ENCODE results near the gene SERPINE1.
A peak's percentile ranks its signal among the peaks of the same experiment; 100 is the strongest.

Gene SERPINE1

GRCh38 chr7:101138213-101138870, 11.4 kb downstream of the SERPINE1 start:
- no peaks in the 10 kb centered on the region for H3K36me3 Mint-ChIP-seq (ENCODE audit: low read depth)
- peak overlapping the region; percentile 68 for H3K27ac Mint-ChIP-seq
- peak overlapping the region; percentile 72 for H3K4me3 Mint-ChIP-seq
- peak; percentile 82 for DNase-seq (ENCODE audit: low spot score)
- no peaks in the 10 kb centered on the region for H3K9me3 Mint-ChIP-seq
- H3K27me3 Mint-ChIP-seq (ENCODE audit: low read depth): peaks cover 40% of the 10 kb centered on the region
- peaks cover 35% of the 10 kb centered on the region for H3K4me1 Mint-ChIP-seq (ENCODE audit: low read depth)

DNA sequence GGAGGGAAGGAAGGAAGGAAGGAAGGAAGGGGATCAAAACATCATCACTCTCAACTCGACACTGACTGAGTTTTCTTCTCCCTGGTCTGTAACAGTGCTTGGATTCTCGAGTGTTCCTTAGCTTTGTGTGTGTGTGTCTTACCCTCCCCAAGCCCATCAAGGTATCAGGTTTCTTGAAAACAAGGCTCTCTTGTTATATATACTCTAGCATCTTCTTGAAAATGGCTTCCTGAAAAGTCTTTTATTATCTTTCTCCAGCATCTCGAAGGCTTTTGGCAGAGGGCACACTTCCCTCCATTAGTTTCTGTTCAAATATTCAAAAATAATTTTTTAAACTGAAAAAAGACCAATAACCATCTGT, 13.4 kb downstream of the SERPINE1 start:
- peaks cover 39% of the 10 kb centered on the region for H3K4me1 Mint-ChIP-seq (ENCODE audit: low read depth)
- no peaks in the 10 kb centered on the region for H3K36me3 Mint-ChIP-seq (ENCODE audit: low read depth)
- peaks cover 33% of the 10 kb centered on the region for H3K27me3 Mint-ChIP-seq (ENCODE audit: low read depth)
- H3K4me3 Mint-ChIP-seq: no peak overlapping the region
- DNase-seq (ENCODE audit: low spot score): no peak
- H3K27ac Mint-ChIP-seq: no peak overlapping the region
- H3K9me3 Mint-ChIP-seq: no peaks in the 10 kb centered on the region

GRCh38 chr7:101140746-101141382, 14.0 kb downstream of the SERPINE1 start:
- peaks cover 28% of the 10 kb centered on the region for H3K27me3 Mint-ChIP-seq (ENCODE audit: low read depth)
- no peak overlapping the region for H3K4me3 Mint-ChIP-seq
- H3K4me1 Mint-ChIP-seq (ENCODE audit: low read depth): peaks cover 39% of the 10 kb centered on the region
- no peak for DNase-seq (ENCODE audit: low spot score)
- H3K27ac Mint-ChIP-seq: no peak overlapping the region
- H3K9me3 Mint-ChIP-seq: no peaks in the 10 kb centered on the region
- H3K36me3 Mint-ChIP-seq (ENCODE audit: low read depth): no peaks in the 10 kb centered on the region

DNA sequence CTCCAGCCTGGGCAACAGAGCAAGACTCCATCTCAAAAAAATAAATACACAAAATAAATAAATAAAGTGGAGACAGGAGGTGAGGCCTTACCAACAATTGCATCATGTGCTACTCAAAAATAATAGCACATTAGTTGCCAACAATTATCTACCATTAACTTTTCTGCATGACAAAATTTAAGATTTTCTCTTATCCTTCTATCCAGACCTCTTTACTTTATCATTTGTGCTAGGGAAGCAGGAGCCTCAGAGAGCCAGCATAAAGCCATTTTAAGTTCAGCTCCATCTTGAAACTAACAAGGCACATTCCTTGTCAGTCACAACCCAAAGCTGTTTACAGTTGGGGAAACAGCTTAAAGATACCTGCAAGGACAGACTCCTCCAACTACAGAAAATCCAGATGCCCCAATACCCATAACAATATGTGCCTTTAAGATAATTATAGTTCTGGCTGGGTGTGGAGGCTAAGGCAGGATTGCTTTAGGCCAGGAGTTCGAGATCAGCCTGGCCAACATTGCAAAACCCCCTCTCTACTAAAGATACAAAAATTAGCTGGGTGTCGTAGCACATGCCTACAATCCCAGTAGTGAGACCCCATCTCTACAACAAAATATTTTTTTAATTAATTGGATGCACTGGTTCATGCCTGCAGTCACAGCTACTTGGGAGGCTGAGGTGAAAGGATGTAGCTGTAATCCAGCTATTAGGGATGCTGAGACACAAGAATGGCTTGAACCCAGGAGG, 25.2 kb downstream of the SERPINE1 start:
- Mint-ChIP-seq H3K27ac (no peak overlapping the region), H3K4me3 (no peak overlapping the region)

GRCh38 chr7:101153969-101154692, 27.2 kb downstream of the SERPINE1 start, which contains the start of gene AP1S1:
Gene AP1S1, plus strand, starts transcription at chr7:101154476. Its CDS starts 39 bp downstream, at chr7:101154515.
- H3K4me1 Mint-ChIP-seq (ENCODE audit: low read depth): peaks cover 8% of the 10 kb centered on the region
- H3K27me3 Mint-ChIP-seq (ENCODE audit: low read depth): peaks cover 23% of the 10 kb centered on the region
- peak; percentile 91 for DNase-seq (ENCODE audit: low spot score)
- no peaks in the 10 kb centered on the region for H3K9me3 Mint-ChIP-seq
- H3K4me3 Mint-ChIP-seq: peak within 1 kb of the TSS; percentile 85
- H3K36me3 Mint-ChIP-seq (ENCODE audit: low read depth): peaks cover 5% of the 10 kb centered on the region
- peak within 1 kb of the TSS; percentile 67 for H3K27ac Mint-ChIP-seq

More for the DNA sequence above, 25.2 kb downstream of the SERPINE1 start:
- Mint-ChIP-seq H3K27me3 (ENCODE audit: low read depth) (peaks cover 27% of the 10 kb centered on the region), H3K9me3 (no peaks in the 10 kb centered on the region), H3K36me3 (ENCODE audit: low read depth) (peaks cover 2% of the 10 kb centered on the region), H3K4me1 (ENCODE audit: low read depth) (peaks cover 9% of the 10 kb centered on the region)
- no peak for DNase-seq (ENCODE audit: low spot score)

DNA sequence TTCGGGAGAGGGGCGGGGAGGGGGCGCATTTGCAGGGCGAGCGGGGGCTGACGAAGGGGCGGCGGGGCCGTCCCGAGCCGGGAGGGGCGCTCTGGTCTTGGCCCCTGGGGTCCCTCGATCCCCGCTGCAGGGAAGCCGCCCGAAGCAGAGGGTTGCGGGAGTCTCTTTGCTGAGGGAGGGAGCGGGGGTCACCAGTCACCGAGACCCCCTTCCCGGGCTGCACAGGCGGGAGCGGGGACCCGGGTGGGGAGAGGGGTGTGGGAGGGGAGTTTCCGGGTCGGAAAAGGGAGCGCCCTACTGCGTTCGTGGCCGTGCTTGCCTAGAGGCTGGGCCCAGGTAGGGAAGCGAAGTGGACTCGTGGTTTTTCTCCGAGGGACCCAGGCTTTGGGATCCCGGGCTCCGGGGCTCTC, 27.8 kb downstream of the SERPINE1 start:
- Mint-ChIP-seq H3K27ac (no peak overlapping the region), H3K36me3 (ENCODE audit: low read depth) (peaks cover 5% of the 10 kb centered on the region), H3K4me3 (peak overlapping the region; percentile 85), H3K27me3 (ENCODE audit: low read depth) (peaks cover 18% of the 10 kb centered on the region), H3K4me1 (ENCODE audit: low read depth) (peaks cover 8% of the 10 kb centered on the region), H3K9me3 (no peaks in the 10 kb centered on the region)
- peak; percentile 27 for DNase-seq (ENCODE audit: low spot score)

- Mint-ChIP-seq H3K36me3 (ENCODE audit: low read depth) (peaks cover 10% of the 10 kb centered on the region), H3K27ac (no peak overlapping the region), H3K27me3 (ENCODE audit: low read depth) (peaks cover 17% of the 10 kb centered on the region), H3K9me3 (no peaks in the 10 kb centered on the region), H3K4me3 (peak overlapping the region; percentile 85), H3K4me1 (ENCODE audit: low read depth) (peaks cover 8% of the 10 kb centered on the region)
- no peak for DNase-seq (ENCODE audit: low spot score)
Observed at GRCh38 chr7:101155303-101155702, 28.4 kb downstream of the SERPINE1 start.

GRCh38 chr7:101156277-101156676, 29.4 kb downstream of the SERPINE1 start:
- no peak overlapping the region for H3K27ac Mint-ChIP-seq
- DNase-seq (ENCODE audit: low spot score): no peak
- H3K9me3 Mint-ChIP-seq: no peaks in the 10 kb centered on the region
- H3K36me3 Mint-ChIP-seq (ENCODE audit: low read depth): peaks cover 10% of the 10 kb centered on the region
- peaks cover 15% of the 10 kb centered on the region for H3K27me3 Mint-ChIP-seq (ENCODE audit: low read depth)
- peaks cover 8% of the 10 kb centered on the region for H3K4me1 Mint-ChIP-seq (ENCODE audit: low read depth)
- peak overlapping the region; percentile 6 for H3K4me3 Mint-ChIP-seq

DNA sequence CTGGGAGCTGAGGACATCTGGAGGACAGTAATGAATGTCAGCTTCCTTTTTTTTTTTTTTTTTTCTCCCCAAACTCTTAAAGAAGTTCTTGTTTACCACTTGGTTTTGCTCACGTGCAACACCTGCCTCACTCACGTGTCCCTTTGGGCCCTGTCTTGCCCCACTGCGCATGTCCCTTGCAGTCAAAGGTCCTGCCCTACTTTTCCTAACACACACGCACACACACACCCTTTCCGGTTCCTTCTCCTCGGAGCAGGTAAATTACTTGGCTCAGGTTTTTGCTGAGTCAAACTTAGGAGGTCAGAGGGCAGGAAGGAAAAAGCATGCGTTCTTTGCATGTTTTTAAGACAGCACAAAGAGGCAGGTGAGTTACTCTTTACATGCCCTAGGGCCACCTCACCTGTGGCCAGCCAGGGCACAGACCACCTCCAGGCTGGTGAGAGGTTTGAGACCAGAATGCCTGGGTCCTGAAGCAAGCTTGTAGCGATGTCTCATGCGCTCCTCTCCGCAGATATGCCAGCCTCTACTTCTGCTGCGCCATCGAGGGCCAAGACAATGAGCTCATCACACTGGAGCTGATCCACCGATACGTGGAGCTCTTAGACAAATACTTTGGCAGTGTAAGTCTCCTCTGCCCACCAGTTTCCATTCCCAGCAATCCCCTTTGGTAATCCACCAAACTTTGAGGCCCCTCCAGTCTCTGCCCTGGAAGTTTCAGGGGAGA, 30.1 kb downstream of the SERPINE1 start:
- Mint-ChIP-seq H3K27me3 (ENCODE audit: low read depth) (peaks cover 13% of the 10 kb centered on the region), H3K4me3 (peak overlapping the region; percentile 28), H3K4me1 (ENCODE audit: low read depth) (peaks cover 8% of the 10 kb centered on the region), H3K9me3 (no peaks in the 10 kb centered on the region), H3K27ac (no peak overlapping the region), H3K36me3 (ENCODE audit: low read depth) (peaks cover 10% of the 10 kb centered on the region)
- DNase-seq (ENCODE audit: low spot score): no peak

- Mint-ChIP-seq H3K27me3 (ENCODE audit: low read depth) (peaks cover 12% of the 10 kb centered on the region), H3K4me1 (ENCODE audit: low read depth) (peaks cover 10% of the 10 kb centered on the region), H3K9me3 (no peaks in the 10 kb centered on the region), H3K36me3 (ENCODE audit: low read depth) (peaks cover 10% of the 10 kb centered on the region), H3K27ac (no peak overlapping the region), H3K4me3 (no peak overlapping the region)
- DNase-seq (ENCODE audit: low spot score): no peak
Observed at GRCh38 chr7:101159696-101160674, 33.1 kb downstream of the SERPINE1 start.

DNA sequence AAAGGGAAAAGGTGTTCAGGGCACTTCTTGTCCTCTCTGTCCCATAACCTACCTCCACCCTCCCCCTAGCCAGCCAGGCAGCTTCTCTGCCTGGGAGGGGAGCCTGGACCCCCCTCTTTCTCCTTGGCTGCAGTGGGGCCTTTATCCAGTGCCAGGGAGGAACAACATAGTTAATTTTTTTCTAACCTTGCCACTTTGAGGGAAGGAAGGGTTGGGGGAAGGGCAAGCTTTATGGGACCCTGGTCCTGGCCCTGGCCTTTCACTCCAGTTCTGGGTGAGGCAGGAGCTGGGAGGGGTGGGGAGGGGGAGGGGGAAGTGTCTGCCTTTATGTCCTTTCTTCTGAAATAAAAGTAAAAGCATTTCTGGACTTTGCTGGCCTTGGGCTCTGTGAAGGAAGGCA, 34.0 kb downstream of the SERPINE1 start:
- peaks cover 21% of the 10 kb centered on the region for H3K27me3 Mint-ChIP-seq (ENCODE audit: low read depth)
- DNase-seq (ENCODE audit: low spot score): no peak
- no peak overlapping the region for H3K4me3 Mint-ChIP-seq
- no peak overlapping the region for H3K27ac Mint-ChIP-seq
- peaks cover 10% of the 10 kb centered on the region for H3K4me1 Mint-ChIP-seq (ENCODE audit: low read depth)
- peaks cover 10% of the 10 kb centered on the region for H3K36me3 Mint-ChIP-seq (ENCODE audit: low read depth)
- no peaks in the 10 kb centered on the region for H3K9me3 Mint-ChIP-seq

GRCh38 chr7:101161692-101162471, 35.0 kb downstream of the SERPINE1 start:
- Mint-ChIP-seq H3K27me3 (ENCODE audit: low read depth) (peaks cover 30% of the 10 kb centered on the region), H3K27ac (no peak overlapping the region), H3K4me1 (ENCODE audit: low read depth) (peaks cover 14% of the 10 kb centered on the region), H3K4me3 (peak overlapping the region; percentile 70), H3K9me3 (no peaks in the 10 kb centered on the region), H3K36me3 (ENCODE audit: low read depth) (peaks cover 9% of the 10 kb centered on the region)
- DNase-seq (ENCODE audit: low spot score): no peak

Measured in T-helper 2 cell treated with Interferon-gamma antibody and Interleukin-4, amounts not matched to agents 5 μg/mL and 100 μg/mL, for 36 hours (primary cell).